GM23338 (cell line): ENCODE measurements around the gene PRUNE2. TPM values are rescaled to one million over a fixed set of nuclear protein-coding genes. Genes with fewer than 3 reads are reported as not detected.
"Not testable (repeated sequence)": the region's sequence is repeated elsewhere in the genome, so short reads cannot be mapped to it uniquely, and the experiment has no call there.

Experiments
- ATAC-seq: fragments of 200-7000 bp; cut with Tn5 transposase; 3 replicates; pipeline ENCODE4 v1.9.1; 2020
- DNase-seq: peaks from one replicate; pipeline ENCODE4 v3.0.0-alpha.2; 2015; ENCODE audit warnings: low spot score
- H2AFZ ChIP-seq: fragments of 200-600 bp; sonication (generic); 2 replicates; pipeline ENCODE4 v1.8.0; 2016; ENCODE audit warnings: antibody characterized with exemption, mild to moderate bottlenecking, moderate library complexity
- H3F3A ChIP-seq: fragments of 200-600 bp; sonication (generic); replicated peaks from 2 replicates; pipeline ENCODE4 v1.8.0; 2017; ENCODE audit warnings: antibody characterized with exemption, mixed run types, low read depth
- H3K27ac ChIP-seq: fragments of 200-600 bp; sonication (generic); 2 replicates; pipeline ENCODE4 v1.6.1; 2016; ENCODE audit warnings: low read depth
- H3K27me3 ChIP-seq: fragments of 200-600 bp; sonication (generic); 2 replicates; pipeline ENCODE4 v1.8.0; 2016; ENCODE audit warnings: mild to moderate bottlenecking, mixed run types, moderate library complexity; ENCODE audit not compliant: insufficient read depth
- H3K36me3 ChIP-seq: fragments of 200-600 bp; sonication (generic); 2 replicates; pipeline ENCODE4 v1.8.0; 2016; ENCODE audit warnings: mild to moderate bottlenecking; ENCODE audit not compliant: insufficient read depth
- H3K4me1 ChIP-seq: fragments of 200-600 bp; sonication (generic); 2 replicates; pipeline ENCODE4 v1.8.0; 2016; ENCODE audit warnings: mild to moderate bottlenecking, moderate library complexity; ENCODE audit not compliant: insufficient read depth
- H3K4me2 ChIP-seq: fragments of 200-600 bp; sonication (generic); 2 replicates; pipeline ENCODE4 v1.7.1; 2017; ENCODE audit warnings: mixed run types
- H3K4me3 ChIP-seq: fragments of 200-600 bp; sonication (generic); 2 replicates; pipeline ENCODE4 v1.6.1; 2016; ENCODE audit warnings: mixed run types
- H3K79me2 ChIP-seq: fragments of 200-600 bp; sonication (generic); replicated peaks from 2 replicates; pipeline ENCODE4 v1.8.0; 2017; ENCODE audit warnings: mild to moderate bottlenecking; ENCODE audit not compliant: insufficient read depth
- H3K9me2 ChIP-seq: fragments of 200-600 bp; sonication (generic); 2 replicates; pipeline ENCODE4 v1.8.0; 2017; ENCODE audit not compliant: insufficient read depth
- H4K20me1 ChIP-seq: fragments of 200-600 bp; sonication (generic); replicated peaks from 2 replicates; pipeline ENCODE4 v1.8.0; 2017; ENCODE audit warnings: mild to moderate bottlenecking; ENCODE audit not compliant: insufficient read depth
- H3K27ac Mint-ChIP-seq: 2 replicates; pipeline ENCODE4 v1.8.0; 2020; ENCODE audit warnings: inconsistent platforms, mild to moderate bottlenecking, moderate library complexity, mixed read lengths
- H3K27me3 Mint-ChIP-seq: 3 replicates; pipeline ENCODE4 v1.8.0; 2022; ENCODE audit warnings: low read depth, mild to moderate bottlenecking, moderate library complexity, mixed read lengths, inconsistent platforms; ENCODE audit not compliant: insufficient read depth, poor library complexity
- H3K36me3 Mint-ChIP-seq: 3 replicates; pipeline ENCODE4 v1.8.0; 2021; ENCODE audit warnings: low read depth, mild to moderate bottlenecking, inconsistent platforms, moderate library complexity, mixed read lengths
- H3K4me1 Mint-ChIP-seq: 3 replicates; pipeline ENCODE4 v1.8.0; 2020; ENCODE audit warnings: mild to moderate bottlenecking, inconsistent platforms, mixed read lengths
- H3K4me3 Mint-ChIP-seq: 3 replicates; pipeline ENCODE4 v1.8.0; 2021; ENCODE audit warnings: moderate library complexity, mild to moderate bottlenecking, inconsistent platforms, mixed read lengths
- H3K9me3 Mint-ChIP-seq: 3 replicates; pipeline ENCODE4 v1.8.0; 2020; ENCODE audit warnings: moderate library complexity, mild to moderate bottlenecking, inconsistent platforms, mixed read lengths
- CREB1 ChIP-seq: fragments of 250-450 bp; sonication (Bioruptor Pico); IDR thresholded peaks from 2 replicates; pipeline ENCODE4 v1.5.0; 2020; ENCODE audit warnings: low read depth, mild to moderate bottlenecking, moderate library complexity
- CTCF ChIP-seq, 2 experiments: fragments of 200-600 bp in 1 of 2; sonication (generic) in 1 of 2; conservative IDR thresholded peaks; 2 replicates each; pipeline versions ENCODE4 v1.5.1 to v1.6.1; 2016 to 2017; ENCODE audit warnings: antibody characterized with exemption in 2 of 2, low read depth in 2 of 2, mild to moderate bottlenecking in 2 of 2, moderate library complexity in 1 of 2
- ETS1 ChIP-seq: IDR thresholded peaks from 2 replicates; pipeline ENCODE4 v1.6.1; 2016; ENCODE audit warnings: antibody characterized with exemption
- EZH2phosphoT487 ChIP-seq: fragments of 200-600 bp; sonication (generic); IDR thresholded peaks from one replicate; pipeline ENCODE4 v1.8.1; 2018; ENCODE audit warnings: antibody characterized with exemption; ENCODE audit not compliant: unreplicated experiment
- NANOG ChIP-seq: IDR thresholded peaks from 2 replicates; pipeline ENCODE4 v1.6.1; 2016; ENCODE audit warnings: antibody characterized with exemption, borderline replicate concordance
- POLR2AphosphoS5 ChIP-seq: IDR thresholded peaks from 2 replicates; pipeline ENCODE4 v1.6.1; 2016; ENCODE audit warnings: antibody characterized with exemption, low read depth
- REST ChIP-seq: IDR thresholded peaks from one replicate; pipeline ENCODE4 v1.6.1; 2018; ENCODE audit warnings: antibody characterized with exemption; ENCODE audit not compliant: unreplicated experiment
- ZNF114 ChIP-seq: fragments of 250-450 bp; sonication (Bioruptor Pico); IDR thresholded peaks from 2 replicates; pipeline ENCODE4 v1.5.0; 2020; ENCODE audit warnings: mild to moderate bottlenecking, moderate library complexity
- ZNF331 ChIP-seq: fragments of 250-450 bp; sonication (Bioruptor Pico); IDR thresholded peaks from 2 replicates; pipeline ENCODE4 v1.5.0; 2020; ENCODE audit warnings: low read depth, mild to moderate bottlenecking, moderate library complexity
- ZNF462 ChIP-seq: fragments of 250-450 bp; sonication (Bioruptor Pico); IDR thresholded peaks from 2 replicates; pipeline ENCODE4 v1.5.0; 2020; ENCODE audit warnings: mild to moderate bottlenecking, moderate library complexity
- polyA plus RNA-seq: library from polyadenylated mRNA; unstranded; fragments of >200 nt; fragmentation: Nextera tagmentation; extraction: Ambion mirVana; gene quantifications from 2 replicates; pipeline ENCODE4 v1.2.1, GENCODE V29; 2016
- total RNA-seq: library from RNA; depleted of rRNA; stranded (reverse); fragments of >200 nt; shearing (Covaris generic); gene quantifications from 2 replicates; pipeline ENCODE4 v1.2.3, GENCODE V29; 2014

PRUNE2 gene
- total and polyA plus RNA-seq, 2 experiments from 2014 or later, result 10.6 to 26.5 TPM

- H2AFZ ChIP-seq, H3K4me3 Mint-ChIP-seq: not testable (repeated sequence)
Measured at GRCh38 chr9:76955406-76955805, 49.5 kb upstream of the PRUNE2 start.

GRCh38 chr9:76949865-76950264, 44.0 kb upstream of the PRUNE2 start:
- H3K79me2 ChIP-seq, result no peaks in the 10 kb centered on the region
- H3K9me2 ChIP-seq, result peaks cover under 1% of the 10 kb centered on the region; the same call in 1 of the 2 replicates
- no peak for ATAC-seq
- Mint-ChIP-seq H3K27ac (no peak overlapping the region), H3K27me3 (peaks cover 6% of the 10 kb centered on the region), H3K4me1 (0 out of 3 replicates have a peak, but pooled peaks cover 2% of the 10 kb centered on the region), H3K4me3 (no peak overlapping the region), H3K9me3 (peaks cover 16% of the 10 kb centered on the region), H3K36me3 (no peaks in the 10 kb centered on the region; the same call in 2 of the 3 replicates)
- no peaks in the 10 kb centered on the region; the same call in 1 of the 2 replicates for H4K20me1 ChIP-seq
- no peak for DNase-seq
- no peak overlapping the region for H3K4me3 ChIP-seq
- H3K36me3 ChIP-seq, result peaks cover 8% of the 10 kb centered on the region; the same call in 1 of the 2 replicates
- no peak overlapping the region for H3K27ac ChIP-seq
- H3F3A ChIP-seq, result no peaks in the 10 kb centered on the region
- no peaks in the 10 kb centered on the region for H3K27me3 ChIP-seq
- no peaks in the 10 kb centered on the region for H3K4me1 ChIP-seq
- H3K4me2 ChIP-seq, result no peak overlapping the region
- no peak overlapping the region for H2AFZ ChIP-seq
- TF ChIP-seq REST, result no peak
- no peak for TF ChIP-seq CREB1 (CRISPR knock-in tag)
- TF ChIP-seq ZNF331 (CRISPR knock-in tag), result no peak
- TF ChIP-seq POLR2AphosphoS5, result no peak
- TF ChIP-seq NANOG, result no peak
- TF ChIP-seq CTCF (conservative IDR thresholded peaks at IDR 0.05; ENCODE audit: low read depth in 2 of 2), result no peak
- no peak for TF ChIP-seq ZNF462
- TF ChIP-seq EZH2phosphoT487, result no peak
- no peak for TF ChIP-seq ETS1
- no peak for TF ChIP-seq ZNF114 (CRISPR knock-in tag)

More at GRCh38 chr9:76955406-76955805, 49.5 kb upstream of the PRUNE2 start:
- H3K4me1 ChIP-seq, H3K27me3 ChIP-seq, DNase-seq, H3K9me2 ChIP-seq, H3K4me2 ChIP-seq, H3K79me2 ChIP-seq, H3K4me3 ChIP-seq, ATAC-seq, H4K20me1 ChIP-seq, H3K36me3 Mint-ChIP-seq, H3K4me1 Mint-ChIP-seq, H3F3A ChIP-seq, H3K36me3 ChIP-seq, H3K27ac ChIP-seq, H3K27ac Mint-ChIP-seq, H3K27me3 Mint-ChIP-seq: not testable (repeated sequence)
- peaks cover 16% of the 10 kb centered on the region for H3K9me3 Mint-ChIP-seq
